D721Med (cell line): ENCODE results near the gene IGDCC3.

Experiments
- DNase-seq: peaks from one replicate; pipeline ENCODE4 v3.0.0; 2011; ENCODE audit warnings: low spot score; ENCODE audit not compliant: insufficient read length
- FAIRE-seq: peaks from 2 replicates; lab custom pipeline; 2011; peaks lifted over from hg19 to GRCh38; lab: Jason Lieb, UNC
- TF ChIP-seq, protein P1 (sequence below): IDR thresholded peaks from 2 replicates; pipeline ENCODE4 v1.5.1; 2012; ENCODE audit warnings: mild to moderate bottlenecking, control low read depth; ENCODE audit not compliant: insufficient read depth; ENCODE audit errors: missing control alignments

The IGDCC3 gene

DNA sequence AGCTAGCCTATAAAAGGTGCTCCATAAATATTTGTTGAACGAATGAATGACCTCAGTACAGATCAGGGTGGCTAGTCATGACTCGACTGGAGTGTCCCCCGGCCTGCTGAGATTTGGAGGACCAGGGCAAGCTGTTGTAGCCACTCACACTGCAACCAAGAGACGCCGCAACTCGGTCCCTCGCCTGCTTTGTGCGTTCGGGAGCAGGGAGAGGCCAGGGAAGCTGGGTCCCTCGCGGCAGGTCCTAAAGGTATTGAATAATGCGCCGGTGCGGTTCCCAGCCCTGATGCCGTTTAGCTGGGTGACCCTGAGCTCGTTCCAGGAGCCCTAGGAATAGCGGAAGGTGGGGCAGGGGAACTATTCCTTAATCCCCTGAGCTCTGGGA, 43.2 kb upstream of the IGDCC3 start:
- TF ChIP-seq, protein P1, sequence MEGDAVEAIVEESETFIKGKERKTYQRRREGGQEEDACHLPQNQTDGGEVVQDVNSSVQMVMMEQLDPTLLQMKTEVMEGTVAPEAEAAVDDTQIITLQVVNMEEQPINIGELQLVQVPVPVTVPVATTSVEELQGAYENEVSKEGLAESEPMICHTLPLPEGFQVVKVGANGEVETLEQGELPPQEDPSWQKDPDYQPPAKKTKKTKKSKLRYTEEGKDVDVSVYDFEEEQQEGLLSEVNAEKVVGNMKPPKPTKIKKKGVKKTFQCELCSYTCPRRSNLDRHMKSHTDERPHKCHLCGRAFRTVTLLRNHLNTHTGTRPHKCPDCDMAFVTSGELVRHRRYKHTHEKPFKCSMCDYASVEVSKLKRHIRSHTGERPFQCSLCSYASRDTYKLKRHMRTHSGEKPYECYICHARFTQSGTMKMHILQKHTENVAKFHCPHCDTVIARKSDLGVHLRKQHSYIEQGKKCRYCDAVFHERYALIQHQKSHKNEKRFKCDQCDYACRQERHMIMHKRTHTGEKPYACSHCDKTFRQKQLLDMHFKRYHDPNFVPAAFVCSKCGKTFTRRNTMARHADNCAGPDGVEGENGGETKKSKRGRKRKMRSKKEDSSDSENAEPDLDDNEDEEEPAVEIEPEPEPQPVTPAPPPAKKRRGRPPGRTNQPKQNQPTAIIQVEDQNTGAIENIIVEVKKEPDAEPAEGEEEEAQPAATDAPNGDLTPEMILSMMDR: no peak
- DNase-seq (no peak), FAIRE-seq (no peak)

DNA sequence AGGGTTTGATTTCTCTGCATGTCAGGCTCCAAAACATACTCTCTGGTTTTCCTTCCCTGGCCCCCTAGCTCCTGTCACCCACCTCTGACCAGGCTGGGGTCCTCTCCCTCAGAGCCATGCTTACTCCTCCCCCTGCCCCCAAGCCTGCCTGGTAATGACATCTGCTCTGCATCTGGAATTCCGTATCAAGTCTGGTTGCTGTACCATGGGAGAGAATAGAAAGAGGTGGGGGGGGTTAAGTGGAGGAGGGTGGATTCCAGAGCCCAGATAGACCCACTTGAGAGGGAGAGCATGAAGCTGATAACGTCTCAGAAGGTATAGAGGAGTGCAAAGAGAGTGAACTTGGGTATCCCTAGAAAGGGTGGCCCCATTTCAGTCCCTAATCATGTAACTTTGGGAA, 40.8 kb upstream of the IGDCC3 start:
- FAIRE-seq (no peak), DNase-seq (no peak)

DNA sequence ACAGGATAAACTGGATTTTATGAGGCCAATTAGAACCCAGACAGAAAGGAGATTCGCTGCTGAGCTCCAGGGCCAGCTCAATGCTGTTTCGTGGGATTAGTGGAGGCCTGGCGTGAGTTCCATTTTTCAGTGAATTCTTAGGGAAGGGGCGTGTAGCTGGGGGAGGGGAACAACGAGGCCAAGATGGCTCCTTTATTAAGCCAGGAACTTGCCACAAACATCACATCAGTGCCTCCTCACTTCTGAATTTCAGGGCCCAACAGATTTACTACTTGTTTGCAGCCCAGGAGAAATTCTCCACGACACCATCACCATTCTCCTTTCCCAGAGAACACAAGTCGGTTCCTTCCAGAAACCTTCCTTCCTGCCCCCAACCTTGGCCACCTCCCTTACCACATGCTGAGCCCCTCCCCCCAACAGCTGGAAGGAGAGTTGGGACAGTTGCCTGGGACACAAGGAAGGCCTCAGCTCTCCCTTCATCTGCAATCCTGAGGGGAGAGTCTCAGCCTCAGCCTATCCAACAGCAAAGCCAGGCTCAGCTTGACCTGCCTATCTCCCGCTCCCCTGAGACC, 39.1 kb upstream of the IGDCC3 start:
- TF ChIP-seq, protein P1: no peak
- FAIRE-seq: no peak
- DNase-seq: peak; percentile 66

More for the DNA sequence above, 40.8 kb upstream of the IGDCC3 start:
- TF ChIP-seq, protein P1: no peak

DNA sequence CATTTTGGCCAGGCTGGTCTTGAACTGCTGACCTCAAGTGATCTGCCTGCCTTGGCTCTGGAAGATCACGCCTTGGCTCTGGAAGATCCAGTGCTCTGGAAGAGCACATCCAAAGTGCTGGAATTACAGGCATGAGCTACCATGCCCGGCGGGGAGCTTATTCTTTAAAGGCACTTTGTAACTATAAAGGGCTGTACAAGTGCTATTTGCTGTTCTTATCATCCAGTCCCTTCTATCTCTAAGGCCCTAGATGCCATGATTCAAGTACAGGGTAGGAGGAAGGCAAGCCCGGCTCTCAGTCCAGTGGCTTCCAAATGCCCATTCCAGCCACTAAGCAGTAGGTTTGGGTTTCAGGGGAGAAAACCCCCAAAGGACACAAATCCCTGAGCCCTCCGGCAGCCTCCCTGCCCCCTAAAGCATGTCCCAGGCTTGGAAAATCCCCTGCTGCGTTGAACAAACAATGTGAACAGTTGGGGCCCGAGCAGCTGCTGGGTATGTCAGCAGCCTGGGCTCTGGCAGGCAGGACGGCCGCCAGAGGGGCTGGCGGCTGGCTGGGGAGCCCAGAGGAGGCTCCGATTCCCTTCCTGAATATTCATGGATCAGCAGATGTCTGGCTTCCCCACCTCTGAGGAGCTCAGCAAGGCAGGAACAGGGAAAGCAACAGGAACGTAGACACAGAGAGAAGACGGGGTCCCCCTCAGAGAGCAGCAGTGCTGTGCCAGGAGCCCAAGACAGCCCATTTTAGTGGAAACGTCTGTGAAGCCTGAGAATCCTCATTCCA, 37.2 kb upstream of the IGDCC3 start:
- FAIRE-seq (no peak), DNase-seq (no peak)
- TF ChIP-seq, protein P1: no peak

DNA sequence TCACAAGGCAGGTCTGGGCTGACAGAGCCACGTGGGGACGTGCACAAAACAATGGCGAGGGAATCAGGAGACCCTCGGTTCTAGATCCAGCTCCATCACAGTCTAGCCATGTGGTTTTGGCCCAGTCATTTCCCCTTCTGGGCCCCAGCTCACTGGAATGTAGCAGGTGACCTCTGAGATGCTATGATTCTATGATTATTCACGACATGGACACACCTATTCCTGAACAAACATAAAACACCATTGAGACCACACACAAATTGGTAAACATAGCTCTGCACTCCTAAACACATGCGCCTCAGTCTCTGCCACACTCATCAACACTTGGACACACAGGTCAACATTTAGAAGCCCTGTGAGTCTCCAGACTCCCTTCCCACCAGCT, 36.0 kb upstream of the IGDCC3 start:
- FAIRE-seq: no peak

DNA sequence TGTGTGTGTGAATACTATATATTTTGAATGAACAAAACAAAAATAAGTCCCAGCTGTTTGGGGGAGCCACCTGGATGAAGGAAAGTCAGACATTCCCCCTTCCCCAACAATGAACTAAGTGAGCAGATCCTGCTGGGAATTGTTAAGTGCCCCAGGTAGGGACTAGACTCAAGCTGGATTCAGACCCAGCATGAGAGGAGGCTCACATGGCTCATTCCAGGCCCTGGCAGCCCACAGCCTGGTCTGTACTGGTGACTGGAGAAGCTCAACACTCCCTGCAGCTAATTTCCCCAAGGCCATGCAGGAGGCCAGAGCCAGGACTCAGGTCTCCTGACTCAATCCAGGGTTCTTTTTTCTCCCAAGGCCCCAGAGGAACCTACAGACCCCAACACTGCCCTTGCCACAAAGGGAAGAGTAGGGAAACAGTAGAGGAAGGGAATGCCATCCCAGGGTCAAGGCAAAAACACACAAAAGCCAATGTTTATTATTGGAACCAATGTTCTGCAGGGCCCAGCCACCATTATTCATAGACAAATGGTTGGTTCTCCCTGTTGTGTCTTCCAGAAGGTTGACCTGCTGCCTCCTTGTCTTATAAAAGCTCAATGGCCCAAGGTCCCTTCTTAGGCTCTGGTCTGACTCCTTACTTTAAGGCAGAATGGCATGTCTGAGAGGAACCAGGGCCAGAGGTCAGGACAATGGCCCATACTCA, 35.4 kb upstream of the IGDCC3 start:
- DNase-seq: no peak
- TF ChIP-seq, protein P1: no peak
- no peak for FAIRE-seq

More for the DNA sequence above, 36.0 kb upstream of the IGDCC3 start:
- no peak for DNase-seq
- TF ChIP-seq, protein P1: no peak
